Measurements from ENCODE around the gene ALPL. TPM values are rescaled to one million over a fixed set of nuclear protein-coding genes. Genes with fewer than 3 reads are reported as not detected.

Gene ALPL
- total and polyA plus RNA-seq, 2 donors (not counting 1 experiment from before 2014, with no cell fraction given), result 1.3 to 3.6 TPM

DNA sequence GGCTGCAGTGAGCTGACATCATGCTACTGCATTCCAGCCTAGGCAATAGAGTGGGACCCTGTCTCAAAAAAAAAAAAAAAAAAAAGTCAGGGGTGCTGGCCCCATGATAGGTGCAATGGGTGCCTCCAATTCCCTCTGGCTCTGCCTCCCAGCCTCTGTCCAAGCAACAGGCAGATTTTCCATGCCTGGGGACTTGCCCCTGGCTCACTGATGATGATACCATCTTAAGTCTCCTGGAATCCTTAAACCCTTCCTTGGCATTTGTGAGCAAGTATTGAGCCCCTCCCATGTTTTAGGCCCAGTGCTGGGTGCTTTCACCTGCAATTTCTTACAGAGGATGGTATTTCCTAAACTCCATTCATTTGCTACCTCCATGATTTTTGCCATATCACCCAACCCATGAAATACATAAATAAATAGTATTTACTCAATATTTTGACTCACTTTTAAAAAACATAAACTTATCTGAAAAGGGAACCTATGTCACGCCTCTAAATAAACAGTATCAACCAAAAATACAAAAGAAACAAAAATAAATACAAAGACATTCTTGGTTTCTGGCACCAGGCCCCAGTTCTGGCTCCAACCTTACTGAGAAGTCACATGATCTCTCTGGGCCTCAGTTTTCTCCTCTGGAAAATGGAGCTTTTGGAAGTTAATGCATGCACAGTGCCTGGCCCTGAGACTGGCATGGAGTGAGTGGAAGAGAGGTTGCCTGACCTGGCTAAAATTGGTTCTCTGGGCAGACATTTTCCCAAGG is 1.5 kb upstream of the ALPL start:
- no peaks in the 10 kb centered on the region for H3K79me2 ChIP-seq (ENCODE audit: control insufficient read depth, insufficient read depth, low read length)
- H3K9ac ChIP-seq (ENCODE audit: insufficient read depth, low read length), result no peak overlapping the region
- no peak for TF ChIP-seq EZH2 (IDR thresholded peaks at IDR 0.05; ENCODE audit: low read length, missing control alignments)
- TF ChIP-seq, protein P1, sequence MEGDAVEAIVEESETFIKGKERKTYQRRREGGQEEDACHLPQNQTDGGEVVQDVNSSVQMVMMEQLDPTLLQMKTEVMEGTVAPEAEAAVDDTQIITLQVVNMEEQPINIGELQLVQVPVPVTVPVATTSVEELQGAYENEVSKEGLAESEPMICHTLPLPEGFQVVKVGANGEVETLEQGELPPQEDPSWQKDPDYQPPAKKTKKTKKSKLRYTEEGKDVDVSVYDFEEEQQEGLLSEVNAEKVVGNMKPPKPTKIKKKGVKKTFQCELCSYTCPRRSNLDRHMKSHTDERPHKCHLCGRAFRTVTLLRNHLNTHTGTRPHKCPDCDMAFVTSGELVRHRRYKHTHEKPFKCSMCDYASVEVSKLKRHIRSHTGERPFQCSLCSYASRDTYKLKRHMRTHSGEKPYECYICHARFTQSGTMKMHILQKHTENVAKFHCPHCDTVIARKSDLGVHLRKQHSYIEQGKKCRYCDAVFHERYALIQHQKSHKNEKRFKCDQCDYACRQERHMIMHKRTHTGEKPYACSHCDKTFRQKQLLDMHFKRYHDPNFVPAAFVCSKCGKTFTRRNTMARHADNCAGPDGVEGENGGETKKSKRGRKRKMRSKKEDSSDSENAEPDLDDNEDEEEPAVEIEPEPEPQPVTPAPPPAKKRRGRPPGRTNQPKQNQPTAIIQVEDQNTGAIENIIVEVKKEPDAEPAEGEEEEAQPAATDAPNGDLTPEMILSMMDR (conservative IDR thresholded peaks at IDR 0.05 in 1 of 2, IDR thresholded peaks at IDR 0.05 in 1 of 2; ENCODE audit: low read depth in 1 of 2, low read length in 2 of 2), result no peak
- H3K27ac ChIP-seq (ENCODE audit: insufficient read depth, low read length), result no peak overlapping the region
- H3K36me3 ChIP-seq (ENCODE audit: control insufficient read depth, insufficient read depth, low read length), result no peaks in the 10 kb centered on the region
- no peaks in the 10 kb centered on the region for H4K20me1 ChIP-seq (ENCODE audit: control insufficient read depth, extremely low read depth, insufficient read depth, low read length)
- no peaks in the 10 kb centered on the region for H3K9me3 ChIP-seq (ENCODE audit: control insufficient read depth, insufficient read depth, low read depth, low read length)
- DNase-seq (ENCODE audit: low read depth in 2 of 2), result no peak
- H3K4me3 ChIP-seq (replicated peaks in 1 of 4; ENCODE audit: control extremely low read depth in 1 of 4, insufficient read depth in 1 of 4, low read depth in 3 of 4, low read length in 4 of 4), result no peak overlapping the region
- no peak overlapping the region for H2AFZ ChIP-seq (ENCODE audit: low read length)
- H3K4me1 ChIP-seq (ENCODE audit: control insufficient read depth, extremely low read depth, insufficient read depth, low read length), result peaks cover 6% of the 10 kb centered on the region
- H3K27me3 ChIP-seq (ENCODE audit: control insufficient read depth, insufficient read depth, low read length), result peaks cover 33% of the 10 kb centered on the region
- H3K4me2 ChIP-seq (ENCODE audit: extremely low read depth, insufficient read depth, low read length), result no peak overlapping the region

DNA sequence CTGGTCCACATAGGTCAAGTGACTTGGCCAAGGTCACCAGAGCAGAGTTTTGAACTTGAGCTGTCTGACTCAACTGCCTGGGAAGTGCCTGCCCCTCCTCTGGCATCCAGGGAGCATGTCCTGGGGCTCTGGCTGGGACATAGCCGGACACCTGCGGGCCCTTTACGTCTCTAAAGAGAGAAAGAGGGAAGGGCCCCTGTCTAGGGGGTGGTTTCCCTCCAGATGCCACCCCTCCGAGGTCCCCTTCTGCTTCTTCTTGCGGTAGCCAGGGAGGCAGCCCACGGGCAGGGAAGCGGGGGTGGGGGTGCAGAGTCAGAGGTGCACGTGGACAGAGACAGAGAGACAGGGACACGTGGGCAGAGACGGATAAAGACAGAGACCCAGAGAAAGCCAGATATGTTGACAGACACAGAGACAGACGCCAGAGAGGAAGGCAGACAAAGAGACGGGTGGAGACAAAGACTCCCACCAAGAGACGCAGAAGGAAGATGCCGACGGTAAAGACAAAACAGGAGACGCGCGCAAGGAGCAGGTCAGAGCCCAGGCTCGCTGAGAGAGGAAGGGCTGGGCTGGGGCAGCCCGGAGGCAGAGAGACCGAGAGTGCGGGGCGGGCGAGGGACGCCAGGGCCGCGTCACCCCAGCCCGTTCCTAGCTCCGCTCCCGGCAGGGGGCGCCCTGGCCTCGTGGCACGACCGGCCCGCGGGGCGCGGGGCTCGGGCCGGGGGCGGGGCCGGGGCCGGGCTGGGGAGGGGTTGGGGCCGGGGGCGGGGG is 458 bp upstream of the ALPL start:
- peak overlapping the region in 2 of 4 experiments; percentile 7 to 37 for H3K4me3 ChIP-seq (replicated peaks in 1 of 4; ENCODE audit: control extremely low read depth in 1 of 4, insufficient read depth in 1 of 4, low read depth in 3 of 4, low read length in 4 of 4)
- no peaks in the 10 kb centered on the region for H4K20me1 ChIP-seq (ENCODE audit: control insufficient read depth, extremely low read depth, insufficient read depth, low read length)
- H3K4me1 ChIP-seq (ENCODE audit: control insufficient read depth, extremely low read depth, insufficient read depth, low read length), result peaks cover 6% of the 10 kb centered on the region
- H3K36me3 ChIP-seq (ENCODE audit: control insufficient read depth, insufficient read depth, low read length), result no peaks in the 10 kb centered on the region
- TF ChIP-seq, protein P1 (conservative IDR thresholded peaks at IDR 0.05 in 1 of 2, IDR thresholded peaks at IDR 0.05 in 1 of 2; ENCODE audit: low read depth in 1 of 2, low read length in 2 of 2), result peak; percentile 38 to 41
- peak; percentile 35 for TF ChIP-seq EZH2 (IDR thresholded peaks at IDR 0.05; ENCODE audit: low read length, missing control alignments)
- H3K79me2 ChIP-seq (ENCODE audit: control insufficient read depth, insufficient read depth, low read length), result no peaks in the 10 kb centered on the region
- peaks cover 33% of the 10 kb centered on the region for H3K27me3 ChIP-seq (ENCODE audit: control insufficient read depth, insufficient read depth, low read length)
- H3K9me3 ChIP-seq (ENCODE audit: control insufficient read depth, insufficient read depth, low read depth, low read length), result no peaks in the 10 kb centered on the region
- H3K9ac ChIP-seq (ENCODE audit: insufficient read depth, low read length), result peak overlapping the region; percentile 20
- H3K27ac ChIP-seq (ENCODE audit: insufficient read depth, low read length), result no peak overlapping the region
- DNase-seq (ENCODE audit: low read depth in 2 of 2), result peak; percentile 27 to 43
- peak overlapping the region; percentile 54 for H2AFZ ChIP-seq (ENCODE audit: low read length)
- H3K4me2 ChIP-seq (ENCODE audit: extremely low read depth, insufficient read depth, low read length), result peak overlapping the region; percentile 54

DNA sequence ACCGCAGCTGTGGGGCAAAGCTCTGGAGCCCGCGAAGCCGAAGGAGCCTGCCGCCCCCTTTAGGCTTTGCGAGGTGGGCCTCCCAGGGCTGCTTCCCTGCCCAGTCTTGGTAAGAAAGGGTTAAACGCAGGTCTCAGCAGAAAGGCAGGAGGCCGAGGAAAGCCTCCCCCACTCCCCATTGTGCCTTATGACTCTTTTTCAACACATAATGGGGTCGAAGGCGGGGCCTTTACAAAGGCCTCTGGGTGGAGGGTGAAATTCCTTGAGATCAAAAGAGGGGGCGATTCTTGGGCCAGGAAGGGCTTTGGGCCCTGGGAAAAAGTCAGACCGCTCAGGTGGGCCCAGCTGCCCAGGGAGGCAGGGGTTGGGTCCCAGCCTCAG is 880 bp downstream of the ALPL start:
- Histone ChIP-seq H3K4me2 (ENCODE audit: extremely low read depth, insufficient read depth, low read length) (no peak overlapping the region), H3K27me3 (ENCODE audit: control insufficient read depth, insufficient read depth, low read length) (peaks cover 44% of the 10 kb centered on the region), H3K79me2 (ENCODE audit: control insufficient read depth, insufficient read depth, low read length) (no peaks in the 10 kb centered on the region), H3K9me3 (ENCODE audit: control insufficient read depth, insufficient read depth, low read depth, low read length) (no peaks in the 10 kb centered on the region), H2AFZ (ENCODE audit: low read length) (no peak overlapping the region), H4K20me1 (ENCODE audit: control insufficient read depth, extremely low read depth, insufficient read depth, low read length) (no peaks in the 10 kb centered on the region), H3K4me1 (ENCODE audit: control insufficient read depth, extremely low read depth, insufficient read depth, low read length) (peaks cover 6% of the 10 kb centered on the region), H3K9ac (ENCODE audit: insufficient read depth, low read length) (no peak overlapping the region), H3K27ac (ENCODE audit: insufficient read depth, low read length) (no peak overlapping the region), H3K4me3 (replicated peaks in 1 of 4; ENCODE audit: control extremely low read depth in 1 of 4, insufficient read depth in 1 of 4, low read depth in 3 of 4, low read length in 4 of 4) (no peak overlapping the region), H3K36me3 (ENCODE audit: control insufficient read depth, insufficient read depth, low read length) (no peaks in the 10 kb centered on the region)
- TF ChIP-seq, protein P1 (conservative IDR thresholded peaks at IDR 0.05 in 1 of 2, IDR thresholded peaks at IDR 0.05 in 1 of 2; ENCODE audit: low read depth in 1 of 2, low read length in 2 of 2), result no peak
- no peak for TF ChIP-seq EZH2 (IDR thresholded peaks at IDR 0.05; ENCODE audit: low read length, missing control alignments)
- DNase-seq (ENCODE audit: low read depth in 2 of 2), result no peak

Data from fibroblast of lung (primary cell).